GM12864 (cell line): ENCODE results near the gene KRT3.
"Not testable (repeated sequence)": the region's sequence is repeated elsewhere in the genome, so short reads cannot be mapped to it uniquely, and the experiment has no call there.

Experiments
- DNase-seq: peaks from one replicate; pipeline ENCODE4 v3.0.0-alpha.2; 2011; ENCODE audit warnings: low read depth
- H3K4me3 ChIP-seq: 2 replicates; pipeline ENCODE4 v1.5.1; 2011; ENCODE audit warnings: mild to moderate bottlenecking, low read depth, low read length, control low read depth
- TF ChIP-seq, protein P1 (sequence below): IDR thresholded peaks from 2 replicates; pipeline ENCODE4 v1.5.1; 2011; ENCODE audit warnings: low read depth, mild to moderate bottlenecking, moderate library complexity, low read length, control low read depth, inconsistent platforms; ENCODE audit errors: missing control alignments

KRT3 gene

GRCh38 chr12:52796839-52797528 is 1.1 kb upstream of the KRT3 start:
- no peak for DNase-seq
- TF ChIP-seq, protein P1, sequence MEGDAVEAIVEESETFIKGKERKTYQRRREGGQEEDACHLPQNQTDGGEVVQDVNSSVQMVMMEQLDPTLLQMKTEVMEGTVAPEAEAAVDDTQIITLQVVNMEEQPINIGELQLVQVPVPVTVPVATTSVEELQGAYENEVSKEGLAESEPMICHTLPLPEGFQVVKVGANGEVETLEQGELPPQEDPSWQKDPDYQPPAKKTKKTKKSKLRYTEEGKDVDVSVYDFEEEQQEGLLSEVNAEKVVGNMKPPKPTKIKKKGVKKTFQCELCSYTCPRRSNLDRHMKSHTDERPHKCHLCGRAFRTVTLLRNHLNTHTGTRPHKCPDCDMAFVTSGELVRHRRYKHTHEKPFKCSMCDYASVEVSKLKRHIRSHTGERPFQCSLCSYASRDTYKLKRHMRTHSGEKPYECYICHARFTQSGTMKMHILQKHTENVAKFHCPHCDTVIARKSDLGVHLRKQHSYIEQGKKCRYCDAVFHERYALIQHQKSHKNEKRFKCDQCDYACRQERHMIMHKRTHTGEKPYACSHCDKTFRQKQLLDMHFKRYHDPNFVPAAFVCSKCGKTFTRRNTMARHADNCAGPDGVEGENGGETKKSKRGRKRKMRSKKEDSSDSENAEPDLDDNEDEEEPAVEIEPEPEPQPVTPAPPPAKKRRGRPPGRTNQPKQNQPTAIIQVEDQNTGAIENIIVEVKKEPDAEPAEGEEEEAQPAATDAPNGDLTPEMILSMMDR: no peak
- H3K4me3 ChIP-seq: no peak overlapping the region

DNA sequence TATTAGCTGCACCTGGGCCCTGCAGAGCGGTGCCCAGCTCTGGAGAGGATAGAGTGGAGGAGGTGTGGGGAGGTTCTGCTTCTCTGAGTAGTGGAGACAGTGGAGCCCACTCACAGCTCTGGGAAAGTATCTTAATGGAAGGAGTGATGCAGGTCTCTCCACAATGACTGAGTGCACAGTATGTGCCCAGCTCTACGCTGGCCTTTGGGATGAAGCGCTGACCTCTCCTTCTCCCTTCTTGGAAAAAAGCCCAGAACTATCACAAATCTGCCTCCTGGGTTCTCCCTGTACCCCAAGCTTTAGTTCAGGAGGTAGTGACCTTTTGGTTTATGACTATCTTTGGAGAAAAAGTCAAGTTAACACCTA is 495 bp upstream of the KRT3 start:
- DNase-seq: no peak
- TF ChIP-seq, protein P1: no peak
- no peak overlapping the region for H3K4me3 ChIP-seq

GRCh38 chr12:52795332-52795674 is 614 bp downstream of the KRT3 start:
- not testable (repeated sequence) for H3K4me3 ChIP-seq, DNase-seq

GRCh38 chr12:52794479-52795331 is 1.2 kb downstream of the KRT3 start:
- TF ChIP-seq, protein P1: no peak
- DNase-seq: no peak
- H3K4me3 ChIP-seq: no peak overlapping the region

DNA sequence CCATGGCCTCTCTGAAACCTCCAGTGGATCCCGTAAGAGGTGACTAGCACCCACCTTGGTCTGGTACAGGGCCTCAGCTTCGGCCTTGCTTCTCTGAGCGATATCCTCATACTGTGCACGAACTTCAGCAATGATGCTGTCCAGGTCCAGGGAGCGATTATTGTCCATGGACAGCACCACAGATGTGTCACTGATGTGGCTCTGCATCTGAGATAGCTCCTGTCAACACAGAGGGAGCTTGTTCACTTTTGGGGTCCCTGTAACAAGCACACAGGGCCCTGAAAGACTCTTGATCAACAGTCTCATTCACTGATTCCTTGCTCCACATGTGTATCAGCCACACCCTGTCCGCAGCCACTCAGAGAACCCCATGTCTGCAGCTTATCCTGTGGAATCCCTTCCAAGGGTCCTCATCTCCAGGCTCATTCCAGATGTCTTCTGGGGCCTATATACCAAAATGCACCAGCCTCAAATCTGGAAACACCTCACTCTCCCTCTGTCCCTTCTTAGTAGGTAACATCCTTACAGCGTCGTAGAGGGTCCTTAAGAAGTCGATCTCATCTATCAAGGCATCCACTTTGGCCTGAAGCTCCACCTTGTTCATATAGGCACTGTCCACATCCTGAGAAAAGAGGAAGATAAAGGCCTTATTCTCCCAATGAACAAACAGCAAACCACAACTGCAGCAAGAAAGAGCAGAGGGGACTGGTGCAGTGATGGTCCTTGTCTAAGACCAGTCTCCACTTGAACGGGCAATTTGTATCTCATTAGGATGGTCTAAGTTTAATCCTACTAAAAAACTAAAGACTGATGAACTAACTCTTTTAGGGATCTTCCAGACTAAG is 3.5 kb downstream of the KRT3 start:
- no peak for DNase-seq
- H3K4me3 ChIP-seq: no peak overlapping the region
- TF ChIP-seq, protein P1: no peak

DNA sequence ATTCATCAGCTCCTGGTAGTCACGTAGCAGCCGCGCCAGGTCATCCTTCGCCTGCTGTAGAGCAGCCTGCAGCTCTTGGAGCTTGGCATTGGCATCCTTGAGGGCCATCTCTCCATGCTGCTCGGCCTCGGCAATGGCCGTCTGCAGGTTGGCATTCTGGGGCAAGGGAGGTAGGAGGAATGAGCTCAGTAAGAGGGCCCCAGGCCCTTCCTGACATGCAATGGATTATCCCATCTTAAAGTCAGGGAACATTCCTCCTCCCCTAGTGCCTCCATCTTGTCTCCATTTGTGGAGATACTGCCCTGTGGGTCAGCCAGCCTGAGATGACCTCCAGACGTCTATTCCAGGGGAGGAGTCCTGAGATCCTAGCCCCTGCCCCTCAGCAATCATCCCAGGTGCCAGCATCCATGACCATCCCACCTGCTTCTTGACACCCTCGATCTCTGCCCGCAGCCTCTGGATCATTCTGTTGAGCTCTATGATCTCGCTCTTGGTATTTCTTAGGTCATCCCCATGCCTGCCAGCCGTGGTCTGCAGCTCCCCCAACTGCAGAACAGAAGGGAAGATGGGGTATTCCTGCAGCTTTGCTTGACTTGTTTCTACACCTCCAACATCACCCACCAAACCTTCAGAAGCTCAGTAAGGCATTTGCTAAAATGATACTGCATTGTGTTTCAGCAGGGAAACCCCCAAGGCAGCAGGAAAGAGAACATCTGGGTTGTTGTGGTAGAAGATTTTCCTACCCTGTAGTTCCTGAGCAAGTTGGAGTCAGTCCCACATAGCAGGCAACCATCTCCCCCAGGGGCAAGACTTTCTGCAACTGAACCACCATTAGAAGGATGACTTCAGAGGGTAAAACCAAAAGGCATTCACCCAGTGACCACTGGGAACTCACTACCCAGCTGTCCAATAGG is 4.4 kb downstream of the KRT3 start:
- H3K4me3 ChIP-seq: no peak overlapping the region
- no peak for DNase-seq
- TF ChIP-seq, protein P1: no peak
